HL-60 (cell line): ENCODE measurements around the gene RHBDL1.

Experiments used
- CTCF ChIP-seq: IDR thresholded peaks from one replicate; pipeline ENCODE4 v1.5.1; 2011; ENCODE audit warnings: low read length, control low read depth, inconsistent platforms; ENCODE audit not compliant: insufficient read depth
- POLR2AphosphoS5 ChIP-seq: IDR thresholded peaks from 2 replicates; pipeline ENCODE4 v1.6.1; 2012; ENCODE audit warnings: low read depth
- TF ChIP-seq, protein P1 (sequence below): IDR thresholded peaks from 2 replicates; pipeline ENCODE4 v1.6.1; 2012; ENCODE audit warnings: low read depth; ENCODE audit not compliant: insufficient replicate concordance

DNA sequence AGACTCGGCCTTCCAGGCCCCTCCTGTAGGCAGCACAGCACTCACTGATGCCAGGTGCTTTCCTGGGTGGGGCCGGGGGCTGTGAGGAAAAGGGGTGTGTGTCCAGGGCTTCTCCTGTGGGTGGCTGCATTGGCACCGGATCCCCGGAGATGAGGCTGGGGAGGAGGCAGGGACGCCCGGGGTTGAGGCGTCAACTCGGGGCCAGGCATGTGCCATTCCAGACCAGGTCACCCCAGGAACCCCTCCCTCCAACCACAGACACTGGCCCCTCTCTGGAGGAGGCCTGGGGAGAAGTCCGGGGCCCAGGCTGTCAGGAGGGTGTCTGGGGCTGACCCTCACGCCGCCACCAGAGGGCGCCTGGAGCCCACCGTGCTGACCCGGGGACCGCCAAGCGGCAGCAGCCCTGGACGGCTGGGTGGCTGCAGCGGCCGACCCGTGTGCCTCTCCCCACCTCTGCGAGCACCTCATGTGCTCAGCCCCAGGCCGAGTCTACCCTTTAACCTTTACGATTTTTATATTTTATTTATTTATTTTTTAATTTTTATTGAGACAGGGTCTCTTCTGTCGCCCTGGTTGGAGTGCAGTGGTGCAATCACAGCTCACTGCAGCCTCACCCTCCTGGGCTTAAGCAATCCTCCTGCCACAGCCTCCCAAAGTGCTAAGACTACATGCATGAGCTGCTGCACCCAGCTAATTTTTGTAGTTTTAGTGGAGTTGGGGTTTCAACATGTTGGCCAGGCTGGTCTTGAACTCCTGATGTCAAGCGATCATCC, 36.3 kb downstream of the RHBDL1 start:
- TF ChIP-seq CTCF (peak; percentile 59), POLR2AphosphoS5 (no peak)
- TF ChIP-seq, protein P1, sequence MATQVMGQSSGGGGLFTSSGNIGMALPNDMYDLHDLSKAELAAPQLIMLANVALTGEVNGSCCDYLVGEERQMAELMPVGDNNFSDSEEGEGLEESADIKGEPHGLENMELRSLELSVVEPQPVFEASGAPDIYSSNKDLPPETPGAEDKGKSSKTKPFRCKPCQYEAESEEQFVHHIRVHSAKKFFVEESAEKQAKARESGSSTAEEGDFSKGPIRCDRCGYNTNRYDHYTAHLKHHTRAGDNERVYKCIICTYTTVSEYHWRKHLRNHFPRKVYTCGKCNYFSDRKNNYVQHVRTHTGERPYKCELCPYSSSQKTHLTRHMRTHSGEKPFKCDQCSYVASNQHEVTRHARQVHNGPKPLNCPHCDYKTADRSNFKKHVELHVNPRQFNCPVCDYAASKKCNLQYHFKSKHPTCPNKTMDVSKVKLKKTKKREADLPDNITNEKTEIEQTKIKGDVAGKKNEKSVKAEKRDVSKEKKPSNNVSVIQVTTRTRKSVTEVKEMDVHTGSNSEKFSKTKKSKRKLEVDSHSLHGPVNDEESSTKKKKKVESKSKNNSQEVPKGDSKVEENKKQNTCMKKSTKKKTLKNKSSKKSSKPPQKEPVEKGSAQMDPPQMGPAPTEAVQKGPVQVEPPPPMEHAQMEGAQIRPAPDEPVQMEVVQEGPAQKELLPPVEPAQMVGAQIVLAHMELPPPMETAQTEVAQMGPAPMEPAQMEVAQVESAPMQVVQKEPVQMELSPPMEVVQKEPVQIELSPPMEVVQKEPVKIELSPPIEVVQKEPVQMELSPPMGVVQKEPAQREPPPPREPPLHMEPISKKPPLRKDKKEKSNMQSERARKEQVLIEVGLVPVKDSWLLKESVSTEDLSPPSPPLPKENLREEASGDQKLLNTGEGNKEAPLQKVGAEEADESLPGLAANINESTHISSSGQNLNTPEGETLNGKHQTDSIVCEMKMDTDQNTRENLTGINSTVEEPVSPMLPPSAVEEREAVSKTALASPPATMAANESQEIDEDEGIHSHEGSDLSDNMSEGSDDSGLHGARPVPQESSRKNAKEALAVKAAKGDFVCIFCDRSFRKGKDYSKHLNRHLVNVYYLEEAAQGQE: no peak
